WTC11 (cell line): Measurements from ENCODE around the gene CNNM3.

Experiments used
- ETV6 ChIP-seq: sonication (generic); formaldehyde crosslinking; IDR thresholded peaks from 2 replicates; pipeline ENCODE4 v1.8.1; 2022; ENCODE audit warnings: mild to moderate bottlenecking, missing genetic modification reagents
- FOXK1 ChIP-seq: sonication (generic); formaldehyde crosslinking; IDR thresholded peaks from 2 replicates; pipeline ENCODE4 v1.8.0; 2022; ENCODE audit warnings: mild to moderate bottlenecking, moderate library complexity, missing genetic modification reagents
- JUN ChIP-seq: sonication (generic); formaldehyde crosslinking; IDR thresholded peaks from 2 replicates; pipeline ENCODE4 v1.8.0; 2023; ENCODE audit warnings: mild to moderate bottlenecking, missing genetic modification reagents
- NR1H2 ChIP-seq: sonication (generic); formaldehyde crosslinking; IDR thresholded peaks from 2 replicates; pipeline ENCODE4 v1.9.0; 2021; ENCODE audit warnings: mild to moderate bottlenecking, moderate library complexity, missing genetic modification reagents
- SMAD4 ChIP-seq: sonication (generic); formaldehyde crosslinking; IDR thresholded peaks from 2 replicates; pipeline ENCODE4 v1.8.0; 2022; ENCODE audit warnings: mild to moderate bottlenecking, missing genetic modification reagents
- SP1 ChIP-seq: sonication (generic); formaldehyde crosslinking; conservative IDR thresholded peaks from 2 replicates; pipeline ENCODE4 v1.8.1; 2022; ENCODE audit warnings: missing genetic modification reagents
- ZNF317 ChIP-seq: sonication (generic); formaldehyde crosslinking; IDR thresholded peaks from 2 replicates; pipeline ENCODE4 v1.8.1; 2023; ENCODE audit warnings: low read depth, mild to moderate bottlenecking, moderate library complexity, missing genetic modification reagents, borderline replicate concordance
- TF ChIP-seq, protein P1 (sequence below): fragments of 200-600 bp; IDR thresholded peaks from 2 replicates; pipeline ENCODE4 v1.8.0; 2022; ENCODE audit warnings: antibody characterized with exemption
- TF ChIP-seq, protein P2 (sequence below): sonication (generic); formaldehyde crosslinking; IDR thresholded peaks from 2 replicates; pipeline ENCODE4 v1.8.1; 2023; ENCODE audit warnings: mild to moderate bottlenecking, missing genetic modification reagents
- TF ChIP-seq, protein P3 (sequence below): sonication (generic); formaldehyde crosslinking; IDR thresholded peaks from 2 replicates; pipeline ENCODE4 v1.8.0; 2022; ENCODE audit warnings: missing genetic modification reagents

- TF ChIP-seq, protein P1, sequence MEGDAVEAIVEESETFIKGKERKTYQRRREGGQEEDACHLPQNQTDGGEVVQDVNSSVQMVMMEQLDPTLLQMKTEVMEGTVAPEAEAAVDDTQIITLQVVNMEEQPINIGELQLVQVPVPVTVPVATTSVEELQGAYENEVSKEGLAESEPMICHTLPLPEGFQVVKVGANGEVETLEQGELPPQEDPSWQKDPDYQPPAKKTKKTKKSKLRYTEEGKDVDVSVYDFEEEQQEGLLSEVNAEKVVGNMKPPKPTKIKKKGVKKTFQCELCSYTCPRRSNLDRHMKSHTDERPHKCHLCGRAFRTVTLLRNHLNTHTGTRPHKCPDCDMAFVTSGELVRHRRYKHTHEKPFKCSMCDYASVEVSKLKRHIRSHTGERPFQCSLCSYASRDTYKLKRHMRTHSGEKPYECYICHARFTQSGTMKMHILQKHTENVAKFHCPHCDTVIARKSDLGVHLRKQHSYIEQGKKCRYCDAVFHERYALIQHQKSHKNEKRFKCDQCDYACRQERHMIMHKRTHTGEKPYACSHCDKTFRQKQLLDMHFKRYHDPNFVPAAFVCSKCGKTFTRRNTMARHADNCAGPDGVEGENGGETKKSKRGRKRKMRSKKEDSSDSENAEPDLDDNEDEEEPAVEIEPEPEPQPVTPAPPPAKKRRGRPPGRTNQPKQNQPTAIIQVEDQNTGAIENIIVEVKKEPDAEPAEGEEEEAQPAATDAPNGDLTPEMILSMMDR, result no peak
- no peak for TF ChIP-seq ZNF317 (CRISPR knock-in tag)
- TF ChIP-seq, protein P2, sequence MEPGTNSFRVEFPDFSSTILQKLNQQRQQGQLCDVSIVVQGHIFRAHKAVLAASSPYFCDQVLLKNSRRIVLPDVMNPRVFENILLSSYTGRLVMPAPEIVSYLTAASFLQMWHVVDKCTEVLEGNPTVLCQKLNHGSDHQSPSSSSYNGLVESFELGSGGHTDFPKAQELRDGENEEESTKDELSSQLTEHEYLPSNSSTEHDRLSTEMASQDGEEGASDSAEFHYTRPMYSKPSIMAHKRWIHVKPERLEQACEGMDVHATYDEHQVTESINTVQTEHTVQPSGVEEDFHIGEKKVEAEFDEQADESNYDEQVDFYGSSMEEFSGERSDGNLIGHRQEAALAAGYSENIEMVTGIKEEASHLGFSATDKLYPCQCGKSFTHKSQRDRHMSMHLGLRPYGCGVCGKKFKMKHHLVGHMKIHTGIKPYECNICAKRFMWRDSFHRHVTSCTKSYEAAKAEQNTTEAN (CRISPR knock-in tag), result no peak
- no peak for TF ChIP-seq JUN
- TF ChIP-seq ETV6 (CRISPR knock-in tag), result no peak
- no peak for TF ChIP-seq NR1H2 (CRISPR knock-in tag)
- TF ChIP-seq, protein P3, sequence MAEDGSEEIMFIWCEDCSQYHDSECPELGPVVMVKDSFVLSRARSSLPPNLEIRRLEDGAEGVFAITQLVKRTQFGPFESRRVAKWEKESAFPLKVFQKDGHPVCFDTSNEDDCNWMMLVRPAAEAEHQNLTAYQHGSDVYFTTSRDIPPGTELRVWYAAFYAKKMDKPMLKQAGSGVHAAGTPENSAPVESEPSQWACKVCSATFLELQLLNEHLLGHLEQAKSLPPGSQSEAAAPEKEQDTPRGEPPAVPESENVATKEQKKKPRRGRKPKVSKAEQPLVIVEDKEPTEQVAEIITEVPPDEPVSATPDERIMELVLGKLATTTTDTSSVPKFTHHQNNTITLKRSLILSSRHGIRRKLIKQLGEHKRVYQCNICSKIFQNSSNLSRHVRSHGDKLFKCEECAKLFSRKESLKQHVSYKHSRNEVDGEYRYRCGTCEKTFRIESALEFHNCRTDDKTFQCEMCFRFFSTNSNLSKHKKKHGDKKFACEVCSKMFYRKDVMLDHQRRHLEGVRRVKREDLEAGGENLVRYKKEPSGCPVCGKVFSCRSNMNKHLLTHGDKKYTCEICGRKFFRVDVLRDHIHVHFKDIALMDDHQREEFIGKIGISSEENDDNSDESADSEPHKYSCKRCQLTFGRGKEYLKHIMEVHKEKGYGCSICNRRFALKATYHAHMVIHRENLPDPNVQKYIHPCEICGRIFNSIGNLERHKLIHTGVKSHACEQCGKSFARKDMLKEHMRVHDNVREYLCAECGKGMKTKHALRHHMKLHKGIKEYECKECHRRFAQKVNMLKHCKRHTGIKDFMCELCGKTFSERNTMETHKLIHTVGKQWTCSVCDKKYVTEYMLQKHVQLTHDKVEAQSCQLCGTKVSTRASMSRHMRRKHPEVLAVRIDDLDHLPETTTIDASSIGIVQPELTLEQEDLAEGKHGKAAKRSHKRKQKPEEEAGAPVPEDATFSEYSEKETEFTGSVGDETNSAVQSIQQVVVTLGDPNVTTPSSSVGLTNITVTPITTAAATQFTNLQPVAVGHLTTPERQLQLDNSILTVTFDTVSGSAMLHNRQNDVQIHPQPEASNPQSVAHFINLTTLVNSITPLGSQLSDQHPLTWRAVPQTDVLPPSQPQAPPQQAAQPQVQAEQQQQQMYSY, result no peak
- TF ChIP-seq SMAD4 (CRISPR knock-in tag), result no peak
- TF ChIP-seq FOXK1 (CRISPR knock-in tag), result no peak
- no peak for TF ChIP-seq SP1 (CRISPR knock-in tag)
Measured at GRCh38 chr2:96838345-96839292, 22.6 kb downstream of the CNNM3 start.
